Ovary (tissue), 3 donors: Measurements from ENCODE around the gene KCNH5.

Experiments
- CTCF ChIP-seq, 3 donors: fragments of 450-650 bp in 2 of 3; fragments of 200-600 bp in 1 of 3; IDR thresholded peaks; one replicate each; pipeline versions ENCODE4 v1.5.1 to v1.8.0; 2016 to 2022; ENCODE audit warnings: antibody characterized with exemption in 3 of 3, mild to moderate bottlenecking in 1 of 3
- EP300 ChIP-seq: sonication (generic); formaldehyde crosslinking; IDR thresholded peaks from one replicate; pipeline ENCODE4 v1.6.1; 2017; ENCODE audit warnings: antibody characterized with exemption
- POLR2A ChIP-seq: fragments of 450-650 bp; IDR thresholded peaks from one replicate; pipeline ENCODE4 v1.6.1; 2017; ENCODE audit warnings: antibody characterized with exemption, mild to moderate bottlenecking, moderate library complexity
- donor health status: DM: no; HTN: no; CAD: no.

- TF ChIP-seq POLR2A (no peak), CTCF (IDR thresholded peaks at IDR 0.05) (no peak), EP300 (no peak)
These were observed 347.8 kb downstream of the KCNH5 start for GRCh38 chr14:62697461-62697860.
